HepG2 (cell line): ENCODE results near the gene MAGIX. TPM values are rescaled to one million over a fixed set of nuclear protein-coding genes. Genes with fewer than 3 reads are reported as not detected.

ENCODE experiments used
- ARHGAP35 ChIP-seq: sonication (generic); formaldehyde crosslinking; IDR thresholded peaks from 2 replicates; pipeline ENCODE4 v1.9.0; 2022; ENCODE audit warnings: mild to moderate bottlenecking, inconsistent platforms, moderate library complexity, missing genetic modification reagents, borderline replicate concordance
- ATAD3A ChIP-seq: sonication (generic); formaldehyde crosslinking; IDR thresholded peaks from 2 replicates; pipeline ENCODE4 v1.4.0; 2020; ENCODE audit warnings: missing genetic modification reagents
- CCAR2 ChIP-seq: fragments of 200-400 bp; formaldehyde crosslinking; optimal IDR thresholded peaks from 2 replicates; pipeline ENCODE3; 2018; ENCODE audit warnings: low read depth, mild to moderate bottlenecking, low read length, moderate library complexity
- DNMT1 ChIP-seq: sonication (generic); formaldehyde crosslinking; IDR thresholded peaks from 2 replicates; pipeline ENCODE4 v1.5.1; 2020; ENCODE audit warnings: mild to moderate bottlenecking, missing genetic modification reagents
- ESRRA ChIP-seq: sonication (generic); formaldehyde crosslinking; IDR thresholded peaks from 2 replicates; pipeline ENCODE4 v1.5.1; 2020; ENCODE audit warnings: mild to moderate bottlenecking, low read depth, missing genetic modification reagents
- GTF3A ChIP-seq: sonication (generic); formaldehyde crosslinking; conservative IDR thresholded peaks from 2 replicates; pipeline ENCODE4 v1.4.0; 2020; ENCODE audit warnings: mild to moderate bottlenecking, missing genetic modification reagents
- IKZF4 ChIP-seq: sonication (generic); formaldehyde crosslinking; IDR thresholded peaks from 2 replicates; pipeline ENCODE4 v1.5.1; 2020; ENCODE audit warnings: borderline replicate concordance, mild to moderate bottlenecking, low read depth, missing genetic modification reagents; ENCODE audit errors: not compliant biosample characterization
- MED1 ChIP-seq: sonication (generic); formaldehyde crosslinking; IDR thresholded peaks from 2 replicates; pipeline ENCODE4 v1.4.0; 2020; ENCODE audit warnings: missing genetic modification reagents
- MEIS1 ChIP-seq: sonication (generic); formaldehyde crosslinking; IDR thresholded peaks from 2 replicates; pipeline ENCODE4 v1.9.0; 2021; ENCODE audit warnings: mild to moderate bottlenecking, missing genetic modification reagents, moderate library complexity, borderline replicate concordance
- NBN ChIP-seq: fragments of 450-650 bp; conservative IDR thresholded peaks from 2 replicates; pipeline ENCODE4 v1.6.1; 2017
- PAF1 ChIP-seq: IDR thresholded peaks from 2 replicates; pipeline ENCODE4 v1.6.1; 2016; ENCODE audit warnings: missing genetic modification reagents, missing compliant biosample characterization
- PREB ChIP-seq: sonication (generic); formaldehyde crosslinking; IDR thresholded peaks from 2 replicates; pipeline ENCODE4 v1.4.0; 2020; ENCODE audit warnings: missing genetic modification reagents
- SMARCE1 ChIP-seq: fragments of 450-650 bp; IDR thresholded peaks from 2 replicates; pipeline ENCODE4 v1.6.1; 2017; ENCODE audit warnings: borderline replicate concordance
- STAT6 ChIP-seq: sonication (generic); formaldehyde crosslinking; IDR thresholded peaks from 2 replicates; pipeline ENCODE4 v1.4.0; 2020; ENCODE audit warnings: missing genetic modification reagents, mild to moderate bottlenecking, borderline replicate concordance
- ZFP41 ChIP-seq: sonication (generic); formaldehyde crosslinking; IDR thresholded peaks from 2 replicates; pipeline ENCODE4 v1.4.0; 2020; ENCODE audit warnings: mild to moderate bottlenecking, missing genetic modification reagents, borderline replicate concordance
- ZFYVE20 ChIP-seq: sonication (generic); formaldehyde crosslinking; IDR thresholded peaks from 2 replicates; pipeline ENCODE4 v1.8.0; 2023; ENCODE audit warnings: low read depth, mild to moderate bottlenecking, moderate library complexity, missing genetic modification reagents, borderline replicate concordance
- ZKSCAN8 ChIP-seq: IDR thresholded peaks from 2 replicates; pipeline ENCODE4 v1.6.1; 2016; ENCODE audit warnings: borderline replicate concordance, missing genetic modification reagents, missing compliant biosample characterization
- ZNF263 ChIP-seq: sonication (generic); formaldehyde crosslinking; IDR thresholded peaks from 2 replicates; pipeline ENCODE4 v1.4.0; 2020; ENCODE audit warnings: missing genetic modification reagents
- ZNF296 ChIP-seq: sonication (generic); formaldehyde crosslinking; conservative IDR thresholded peaks from 2 replicates; pipeline ENCODE4 v1.5.0; 2020; ENCODE audit warnings: mild to moderate bottlenecking, missing genetic modification reagents
- ZNF432 ChIP-seq: sonication (generic); formaldehyde crosslinking; IDR thresholded peaks from 2 replicates; pipeline ENCODE4 v1.5.0; 2020; ENCODE audit warnings: missing genetic modification reagents, mild to moderate bottlenecking, borderline replicate concordance
- ZNF747 ChIP-seq: sonication (generic); formaldehyde crosslinking; IDR thresholded peaks from 2 replicates; pipeline ENCODE4 v1.8.1; 2023; ENCODE audit warnings: missing genetic modification reagents, mild to moderate bottlenecking, borderline replicate concordance
- polyA plus RNA-seq, 8 experiments: library from polyadenylated mRNA; depleted of rRNA in 3 of 8; stranded (reverse) in 7 of 8; unstranded in 1 of 8; fragments of >200 nt; fragmentation: Illumina TruSeq in 4 of 8; extraction: Trizol in 4 of 8; gene quantifications; 2 replicates each; pipeline versions ENCODE4 v1.2.1 to v1.2.3, GENCODE V29; 2011 to 2016; ENCODE audit warnings: low read depth in 4 of 8, missing spikeins in 1 of 8, mixed read lengths in 1 of 8; ENCODE audit not compliant: insufficient read depth in 1 of 8
- total RNA-seq, 5 experiments: library from RNA; depleted of rRNA; stranded (reverse); fragments of >200 nt; fragmentation: Illumina TruSeq; extraction: Trizol; gene quantifications; 2 replicates each; pipeline ENCODE4 v1.2.3, GENCODE V29; 2016; ENCODE audit warnings: low read depth in 1 of 5
- TF ChIP-seq, protein P1 (sequence below): sonication (generic); formaldehyde crosslinking; IDR thresholded peaks from 2 replicates; pipeline ENCODE4 v1.4.0; 2020; ENCODE audit warnings: missing genetic modification reagents; ENCODE audit errors: not compliant biosample characterization
- TF ChIP-seq, protein P2 (sequence below): IDR thresholded peaks from 2 replicates; pipeline ENCODE4 v1.6.1; 2016
- TF ChIP-seq, protein P3 (sequence below): sonication (generic); formaldehyde crosslinking; IDR thresholded peaks from 2 replicates; pipeline ENCODE4 v1.5.1; 2020; ENCODE audit warnings: missing genetic modification reagents, mild to moderate bottlenecking, borderline replicate concordance

Gene MAGIX
- total and polyA plus RNA-seq, 2 of the 13 experiments (the other 11 are each of a cell fraction or from before 2014, with no cell fraction given), result 0.63 to 1.2 TPM

DNA sequence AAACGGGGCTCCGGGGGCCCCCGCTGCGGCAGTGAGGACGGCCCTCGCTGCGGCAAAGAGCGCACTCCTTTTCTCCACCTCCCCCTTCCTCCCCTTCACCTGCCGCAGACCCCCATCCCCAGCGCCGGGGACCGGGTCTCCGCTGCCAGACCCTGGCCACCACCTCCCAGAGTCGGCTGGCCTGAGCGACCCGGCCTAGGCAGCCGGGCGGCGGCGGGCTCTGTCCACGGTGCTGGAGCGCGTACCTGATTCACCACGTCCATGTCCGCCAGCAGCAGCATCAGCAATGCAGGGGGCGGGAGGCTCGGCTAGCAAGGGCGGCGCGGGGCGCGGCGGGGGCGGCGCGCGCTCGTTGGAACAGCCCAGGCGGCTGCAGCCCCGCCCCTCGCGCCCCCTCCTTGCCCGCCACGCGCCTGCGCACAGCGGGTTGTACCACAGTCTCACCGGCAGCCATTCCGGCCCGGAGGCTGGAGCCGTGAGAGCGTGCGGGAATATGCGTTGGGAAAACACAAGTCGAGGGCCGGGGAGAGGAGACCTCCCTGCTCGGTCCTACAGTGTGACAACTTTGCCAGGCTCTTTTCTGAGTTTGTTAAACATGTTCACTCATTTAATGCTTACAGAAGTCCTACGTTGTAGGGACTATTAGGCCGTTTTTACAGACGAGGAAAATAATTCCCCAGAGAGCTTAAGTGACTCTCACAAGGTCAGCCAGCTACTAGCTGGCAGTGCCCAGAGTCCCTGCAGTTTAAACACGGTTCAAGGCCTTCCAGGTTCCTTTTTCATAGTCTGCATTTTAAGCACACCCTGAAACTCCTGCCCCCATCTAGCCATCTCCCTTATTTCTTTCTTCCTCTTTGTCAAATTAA, 37.6 kb downstream of the MAGIX start, which contains the start of gene SYP (continued):
- TF ChIP-seq, protein P1, sequence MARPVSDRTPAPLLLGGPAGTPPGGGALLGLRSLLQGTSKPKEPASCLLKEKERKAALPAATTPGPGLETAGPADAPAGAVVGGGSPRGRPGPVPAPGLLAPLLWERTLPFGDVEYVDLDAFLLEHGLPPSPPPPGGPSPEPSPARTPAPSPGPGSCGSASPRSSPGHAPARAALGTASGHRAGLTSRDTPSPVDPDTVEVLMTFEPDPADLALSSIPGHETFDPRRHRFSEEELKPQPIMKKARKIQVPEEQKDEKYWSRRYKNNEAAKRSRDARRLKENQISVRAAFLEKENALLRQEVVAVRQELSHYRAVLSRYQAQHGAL (CRISPR knock-in tag), result no peak
- TF ChIP-seq ARHGAP35 (CRISPR knock-in tag) (peak; percentile 69; the same call in 1 of the 2 replicates), NBN (no peak), ESRRA (CRISPR knock-in tag) (peak; percentile 58; the same call in 1 of the 2 replicates), IKZF4 (peak; percentile 88), STAT6 (no peak), ZKSCAN8 (CRISPR knock-in tag) (no peak), GTF3A (no peak), ZFYVE20 (CRISPR knock-in tag) (no peak), ZNF263 (CRISPR knock-in tag) (no peak), ZNF296 (CRISPR knock-in tag) (no peak; the same call in 1 of the 2 replicates), ZNF747 (no peak), SMARCE1 (no peak), ZNF432 (CRISPR knock-in tag) (no peak), CCAR2 (no peak), MEIS1 (CRISPR knock-in tag) (peak; percentile 39; the same call in 1 of the 2 replicates), PREB (CRISPR knock-in tag) (no peak), ZFP41 (CRISPR knock-in tag) (no peak), PAF1 (CRISPR knock-in tag) (no peak), MED1 (peak; percentile 68), DNMT1 (CRISPR knock-in tag) (no peak), ATAD3A (no peak)
- TF ChIP-seq, protein P2, sequence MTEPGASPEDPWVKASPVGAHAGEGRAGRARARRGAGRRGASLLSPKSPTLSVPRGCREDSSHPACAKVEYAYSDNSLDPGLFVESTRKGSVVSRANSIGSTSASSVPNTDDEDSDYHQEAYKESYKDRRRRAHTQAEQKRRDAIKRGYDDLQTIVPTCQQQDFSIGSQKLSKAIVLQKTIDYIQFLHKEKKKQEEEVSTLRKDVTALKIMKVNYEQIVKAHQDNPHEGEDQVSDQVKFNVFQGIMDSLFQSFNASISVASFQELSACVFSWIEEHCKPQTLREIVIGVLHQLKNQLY (CRISPR knock-in tag), result no peak
- TF ChIP-seq, protein P3, sequence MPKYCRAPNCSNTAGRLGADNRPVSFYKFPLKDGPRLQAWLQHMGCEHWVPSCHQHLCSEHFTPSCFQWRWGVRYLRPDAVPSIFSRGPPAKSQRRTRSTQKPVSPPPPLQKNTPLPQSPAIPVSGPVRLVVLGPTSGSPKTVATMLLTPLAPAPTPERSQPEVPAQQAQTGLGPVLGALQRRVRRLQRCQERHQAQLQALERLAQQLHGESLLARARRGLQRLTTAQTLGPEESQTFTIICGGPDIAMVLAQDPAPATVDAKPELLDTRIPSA (CRISPR knock-in tag), result no peak
